Stimulated activated CD4-positive, alpha-beta T cell treated with anti-CD3 and anti-CD28 coated beads, Interleukin-12 subunit alpha, Interleukin-12 subunit beta, amount 100 ng/mL, for 24 hours (primary cell): ENCODE measurements around the gene PTPRD.

Experiments used
- DNase-seq, 2 experiments: peaks; one replicate each; pipeline ENCODE4 v3.0.0-alpha.2; 2020; ENCODE audit warnings: low read depth in 2 of 2

The PTPRD gene

GRCh38 chr9:8647824-8648223 is 1965.0 kb downstream of the PTPRD start:
- no peak for DNase-seq

- no peak for DNase-seq
Observed at GRCh38 chr9:8644571-8644970, 1968.2 kb downstream of the PTPRD start.

GRCh38 chr9:8643896-8644295 is 1968.9 kb downstream of the PTPRD start:
- no peak for DNase-seq

GRCh38 chr9:8643464-8643863 is 1969.3 kb downstream of the PTPRD start:
- DNase-seq, result no peak

GRCh38 chr9:8640761-8641160 is 1972.0 kb downstream of the PTPRD start:
- DNase-seq, result no peak

- no peak for DNase-seq
Observed at GRCh38 chr9:8637626-8638025, 1975.2 kb downstream of the PTPRD start.

- no peak for DNase-seq
Observed at GRCh38 chr9:8633784-8634183, 1979.0 kb downstream of the PTPRD start.

GRCh38 chr9:8632493-8632892 is 1980.3 kb downstream of the PTPRD start:
- no peak for DNase-seq

GRCh38 chr9:8628791-8629190 is 1984.0 kb downstream of the PTPRD start:
- DNase-seq, result no peak

- DNase-seq, result no peak
Observed at GRCh38 chr9:8627976-8628679, 1984.7 kb downstream of the PTPRD start.

- no peak for DNase-seq
Observed at GRCh38 chr9:8622871-8623270, 1989.9 kb downstream of the PTPRD start.

GRCh38 chr9:8622222-8622802 is 1990.5 kb downstream of the PTPRD start:
- no peak for DNase-seq

- DNase-seq, result no peak
Observed at GRCh38 chr9:8621416-8621815, 1991.4 kb downstream of the PTPRD start.

- DNase-seq, result no peak
Observed at GRCh38 chr9:8616414-8616813, 1996.4 kb downstream of the PTPRD start.

GRCh38 chr9:8614926-8615440 is 1997.8 kb downstream of the PTPRD start:
- DNase-seq, result no peak

- DNase-seq, result no peak
Observed at GRCh38 chr9:8613346-8613825, 1999.4 kb downstream of the PTPRD start.

GRCh38 chr9:8611153-8611552 is 2001.6 kb downstream of the PTPRD start:
- DNase-seq, result no peak

- no peak for DNase-seq
Observed at GRCh38 chr9:8610256-8610655, 2002.5 kb downstream of the PTPRD start.

- no peak for DNase-seq
Observed at GRCh38 chr9:8605096-8605495, 2007.7 kb downstream of the PTPRD start.

- no peak for DNase-seq
Observed at GRCh38 chr9:8604201-8604600, 2008.6 kb downstream of the PTPRD start.

GRCh38 chr9:8600914-8601680 is 2011.7 kb downstream of the PTPRD start:
- no peak for DNase-seq

GRCh38 chr9:8599937-8600336 is 2012.9 kb downstream of the PTPRD start:
- no peak for DNase-seq

GRCh38 chr9:8589476-8589875 is 2023.3 kb downstream of the PTPRD start:
- DNase-seq, result no peak
